Measurements from ENCODE around the gene UGGT2.
"Not testable (repeated sequence)": the region's sequence is repeated elsewhere in the genome, so short reads cannot be mapped to it uniquely, and the experiment has no call there.

The UGGT2 gene

DNA sequence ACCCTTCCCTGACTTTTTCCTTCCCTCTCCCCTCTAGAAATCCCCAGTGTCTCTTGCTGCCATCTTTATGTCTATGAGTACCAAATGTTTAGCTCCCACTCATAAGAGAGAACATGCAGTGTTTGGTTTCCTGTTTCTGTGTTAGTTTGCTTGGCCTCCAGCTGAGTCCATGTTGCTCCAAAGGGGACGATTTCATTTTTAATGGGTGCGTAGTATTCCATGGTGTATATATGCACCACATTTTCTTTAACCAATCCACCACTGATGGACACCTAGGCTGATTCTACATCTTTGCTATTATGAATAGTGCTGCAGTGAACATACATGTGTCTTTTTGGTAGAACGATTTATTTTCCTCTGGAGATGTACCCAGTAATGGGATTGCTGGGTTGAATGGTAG lies 123.8 kb downstream of the UGGT2 start:
- H3K27me3 ChIP-seq (ENCODE audit: control insufficient read depth, insufficient read depth, low read length): no peaks in the 10 kb centered on the region
- peaks cover 2% of the 10 kb centered on the region; the same call in 1 of the 2 replicates for H3K36me3 ChIP-seq (ENCODE audit: control insufficient read depth, insufficient read depth, low read length)
- no peak overlapping the region for H3K27ac ChIP-seq (ENCODE audit: low read length)
- no peak overlapping the region for H3K4me3 ChIP-seq (ENCODE audit: low read length)
- no peak for DNase-seq (ENCODE audit: low read depth, low spot score)
- WGBS (ENCODE audit: insufficient coverage, insufficient read length): no CpG with 5 or more reads among the region's 3 CpGs
- no peaks in the 10 kb centered on the region; the same call in 1 of the 2 replicates for H3K9me3 ChIP-seq (ENCODE audit: control insufficient read depth, insufficient read depth, low read length)
- H3K4me1 ChIP-seq (ENCODE audit: control insufficient read depth, insufficient read depth, low read length): no peaks in the 10 kb centered on the region

GRCh38 chr13:95928367-95928906 lies 124.8 kb downstream of the UGGT2 start:
- no CpG with 5 or more reads among the region's 36 CpGs for WGBS (ENCODE audit: insufficient coverage, insufficient read length)
- not testable (repeated sequence) for H3K27ac ChIP-seq (ENCODE audit: low read length); H3K36me3 ChIP-seq (ENCODE audit: control insufficient read depth, insufficient read depth, low read length); H3K4me3 ChIP-seq (ENCODE audit: low read length); H3K4me1 ChIP-seq (ENCODE audit: control insufficient read depth, insufficient read depth, low read length); DNase-seq (ENCODE audit: low read depth, low spot score); H3K9me3 ChIP-seq (ENCODE audit: control insufficient read depth, insufficient read depth, low read length); H3K27me3 ChIP-seq (ENCODE audit: control insufficient read depth, insufficient read depth, low read length)

GRCh38 chr13:95926231-95926630 lies 127.0 kb downstream of the UGGT2 start:
- DNase-seq (ENCODE audit: low read depth, low spot score): no peak
- Histone ChIP-seq H3K36me3 (ENCODE audit: control insufficient read depth, insufficient read depth, low read length) (peaks cover 2% of the 10 kb centered on the region; the same call in 1 of the 2 replicates), H3K27me3 (ENCODE audit: control insufficient read depth, insufficient read depth, low read length) (no peaks in the 10 kb centered on the region), H3K4me1 (ENCODE audit: control insufficient read depth, insufficient read depth, low read length) (no peaks in the 10 kb centered on the region), H3K27ac (ENCODE audit: low read length) (no peak overlapping the region), H3K9me3 (ENCODE audit: control insufficient read depth, insufficient read depth, low read length) (no peaks in the 10 kb centered on the region; the same call in 1 of the 2 replicates), H3K4me3 (ENCODE audit: low read length) (no peak overlapping the region)
- WGBS (ENCODE audit: insufficient coverage, insufficient read length): 100% methylated on average over 2 of the region's 3 CpGs

GRCh38 chr13:95924389-95924994 lies 128.7 kb downstream of the UGGT2 start:
- Histone ChIP-seq H3K9me3 (ENCODE audit: control insufficient read depth, insufficient read depth, low read length) (no peaks in the 10 kb centered on the region; the same call in 1 of the 2 replicates), H3K27me3 (ENCODE audit: control insufficient read depth, insufficient read depth, low read length) (no peaks in the 10 kb centered on the region), H3K4me3 (ENCODE audit: low read length) (no peak overlapping the region), H3K4me1 (ENCODE audit: control insufficient read depth, insufficient read depth, low read length) (no peaks in the 10 kb centered on the region), H3K36me3 (ENCODE audit: control insufficient read depth, insufficient read depth, low read length) (no peaks in the 10 kb centered on the region), H3K27ac (ENCODE audit: low read length) (no peak overlapping the region)
- no CpG with 5 or more reads among the region's 5 CpGs for WGBS (ENCODE audit: insufficient coverage, insufficient read length)
- no peak for DNase-seq (ENCODE audit: low read depth, low spot score)

- Histone ChIP-seq H3K36me3 (ENCODE audit: control insufficient read depth, insufficient read depth, low read length) (no peaks in the 10 kb centered on the region), H3K9me3 (ENCODE audit: control insufficient read depth, insufficient read depth, low read length) (no peaks in the 10 kb centered on the region), H3K4me1 (ENCODE audit: control insufficient read depth, insufficient read depth, low read length) (no peaks in the 10 kb centered on the region), H3K27ac (ENCODE audit: low read length) (no peak overlapping the region), H3K4me3 (ENCODE audit: low read length) (no peak overlapping the region), H3K27me3 (ENCODE audit: control insufficient read depth, insufficient read depth, low read length) (no peaks in the 10 kb centered on the region)
- no CpG with 5 or more reads among the region's 2 CpGs for WGBS (ENCODE audit: insufficient coverage, insufficient read length)
- no peak for DNase-seq (ENCODE audit: low read depth, low spot score)
Observed at GRCh38 chr13:95921485-95921884, 131.7 kb downstream of the UGGT2 start.

DNA sequence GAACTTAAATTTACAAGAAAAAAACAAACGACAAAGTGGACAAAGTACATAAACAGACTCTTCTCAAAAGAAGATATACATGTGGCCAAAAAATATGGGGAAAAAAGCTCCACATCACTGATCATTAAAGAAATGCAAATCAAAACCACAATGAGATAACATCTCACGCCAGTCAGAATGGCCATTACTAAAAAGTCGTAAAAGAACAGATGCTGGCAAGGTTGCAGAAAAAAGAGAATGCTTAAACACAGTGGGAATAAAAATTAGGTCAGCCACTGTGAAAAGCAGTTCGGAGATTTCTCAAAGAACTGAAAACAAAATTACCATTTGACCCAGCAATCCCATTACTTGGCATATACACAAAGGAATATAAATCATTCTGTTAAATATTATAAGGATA lies 132.7 kb downstream of the UGGT2 start:
- no peak overlapping the region for H3K27ac ChIP-seq (ENCODE audit: low read length)
- DNase-seq (ENCODE audit: low read depth, low spot score): no peak
- no peaks in the 10 kb centered on the region for H3K4me1 ChIP-seq (ENCODE audit: control insufficient read depth, insufficient read depth, low read length)
- H3K27me3 ChIP-seq (ENCODE audit: control insufficient read depth, insufficient read depth, low read length): no peaks in the 10 kb centered on the region
- WGBS (ENCODE audit: insufficient coverage, insufficient read length): no CpG with 5 or more reads among the region's 4 CpGs
- H3K36me3 ChIP-seq (ENCODE audit: control insufficient read depth, insufficient read depth, low read length): no peaks in the 10 kb centered on the region
- H3K4me3 ChIP-seq (ENCODE audit: low read length): no peak overlapping the region
- H3K9me3 ChIP-seq (ENCODE audit: control insufficient read depth, insufficient read depth, low read length): no peaks in the 10 kb centered on the region

DNA sequence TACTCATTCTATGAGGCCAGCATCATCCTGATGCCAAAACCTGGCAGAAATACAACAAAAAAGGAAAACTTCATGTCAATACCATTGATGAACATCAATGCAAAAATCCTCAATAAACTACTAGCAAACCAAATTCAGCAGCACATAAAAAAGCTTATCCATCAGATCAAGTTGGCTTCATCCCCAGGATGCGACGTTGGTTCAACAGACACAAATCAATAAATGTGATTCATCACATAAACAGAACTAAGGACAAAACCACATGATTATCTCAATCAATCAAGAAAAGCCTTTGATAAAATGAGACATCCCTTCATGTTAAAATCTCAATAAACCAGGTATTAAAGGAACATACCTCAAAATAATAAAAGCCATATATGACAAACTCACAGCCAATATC lies 134.3 kb downstream of the UGGT2 start:
- no peaks in the 10 kb centered on the region for H3K9me3 ChIP-seq (ENCODE audit: control insufficient read depth, insufficient read depth, low read length)
- H3K4me3 ChIP-seq (ENCODE audit: low read length): no peak overlapping the region
- H3K27me3 ChIP-seq (ENCODE audit: control insufficient read depth, insufficient read depth, low read length): no peaks in the 10 kb centered on the region
- no peaks in the 10 kb centered on the region for H3K4me1 ChIP-seq (ENCODE audit: control insufficient read depth, insufficient read depth, low read length)
- no CpG with 5 or more reads among the region's 2 CpGs for WGBS (ENCODE audit: insufficient coverage, insufficient read length)
- H3K27ac ChIP-seq (ENCODE audit: low read length): no peak overlapping the region
- no peaks in the 10 kb centered on the region for H3K36me3 ChIP-seq (ENCODE audit: control insufficient read depth, insufficient read depth, low read length)
- no peak for DNase-seq (ENCODE audit: low read depth, low spot score)

DNA sequence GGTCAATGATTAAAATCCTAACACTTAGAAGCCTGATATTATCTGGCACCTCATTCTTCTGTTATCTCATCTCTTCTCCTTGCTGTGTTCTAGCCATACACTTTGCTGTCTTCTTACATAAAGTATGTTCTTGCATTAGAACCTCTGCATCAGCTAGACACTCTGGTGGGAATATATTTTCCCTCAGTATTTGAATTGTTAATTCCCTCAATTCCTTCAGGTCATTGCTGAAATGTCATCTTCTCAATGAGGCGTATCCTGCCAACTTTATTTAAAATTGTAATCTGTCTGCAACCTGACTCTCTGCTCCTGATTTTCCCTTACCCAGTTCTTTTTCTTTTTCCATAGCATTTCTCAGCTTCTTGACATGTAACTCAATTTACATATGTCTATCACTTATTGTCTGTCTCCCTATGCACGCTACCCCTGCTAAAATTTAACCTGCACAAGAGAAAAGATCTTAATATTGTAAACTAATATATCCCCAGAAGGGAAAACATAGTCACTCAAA lies 138.2 kb downstream of the UGGT2 start:
- no peak for DNase-seq (ENCODE audit: low read depth, low spot score)
- WGBS (ENCODE audit: insufficient coverage, insufficient read length): no CpG with 5 or more reads among the region's 2 CpGs
- no peak overlapping the region for H3K27ac ChIP-seq (ENCODE audit: low read length)
- H3K9me3 ChIP-seq (ENCODE audit: control insufficient read depth, insufficient read depth, low read length): no peaks in the 10 kb centered on the region
- H3K4me1 ChIP-seq (ENCODE audit: control insufficient read depth, insufficient read depth, low read length): no peaks in the 10 kb centered on the region
- H3K27me3 ChIP-seq (ENCODE audit: control insufficient read depth, insufficient read depth, low read length): no peaks in the 10 kb centered on the region
- H3K4me3 ChIP-seq (ENCODE audit: low read length): no peak overlapping the region
- no peaks in the 10 kb centered on the region for H3K36me3 ChIP-seq (ENCODE audit: control insufficient read depth, insufficient read depth, low read length)

GRCh38 chr13:95906999-95907398 lies 146.2 kb downstream of the UGGT2 start:
- Histone ChIP-seq H3K9me3 (ENCODE audit: control insufficient read depth, insufficient read depth, low read length) (no peaks in the 10 kb centered on the region; the same call in 1 of the 2 replicates), H3K36me3 (ENCODE audit: control insufficient read depth, insufficient read depth, low read length) (peaks cover 5% of the 10 kb centered on the region), H3K27me3 (ENCODE audit: control insufficient read depth, insufficient read depth, low read length) (no peaks in the 10 kb centered on the region), H3K27ac (ENCODE audit: low read length) (no peak overlapping the region), H3K4me1 (ENCODE audit: control insufficient read depth, insufficient read depth, low read length) (no peaks in the 10 kb centered on the region), H3K4me3 (ENCODE audit: low read length) (no peak overlapping the region)
- no CpG with 5 or more reads among the region's 12 CpGs for WGBS (ENCODE audit: insufficient coverage, insufficient read length)
- DNase-seq (ENCODE audit: low read depth, low spot score): no peak

- Histone ChIP-seq H3K27ac (ENCODE audit: low read length) (no peak overlapping the region), H3K9me3 (ENCODE audit: control insufficient read depth, insufficient read depth, low read length) (no peaks in the 10 kb centered on the region; the same call in 1 of the 2 replicates), H3K36me3 (ENCODE audit: control insufficient read depth, insufficient read depth, low read length) (peaks cover 5% of the 10 kb centered on the region), H3K4me3 (ENCODE audit: low read length) (no peak overlapping the region), H3K4me1 (ENCODE audit: control insufficient read depth, insufficient read depth, low read length) (no peaks in the 10 kb centered on the region), H3K27me3 (ENCODE audit: control insufficient read depth, insufficient read depth, low read length) (no peaks in the 10 kb centered on the region)
- no CpG with 5 or more reads among the region's 1 CpG for whole genome bisulfite sequencing (ENCODE audit: insufficient coverage, insufficient read length)
- DNase-seq (ENCODE audit: low read depth, low spot score): no peak
Observed at GRCh38 chr13:95903569-95903968, 149.6 kb downstream of the UGGT2 start.

DNA sequence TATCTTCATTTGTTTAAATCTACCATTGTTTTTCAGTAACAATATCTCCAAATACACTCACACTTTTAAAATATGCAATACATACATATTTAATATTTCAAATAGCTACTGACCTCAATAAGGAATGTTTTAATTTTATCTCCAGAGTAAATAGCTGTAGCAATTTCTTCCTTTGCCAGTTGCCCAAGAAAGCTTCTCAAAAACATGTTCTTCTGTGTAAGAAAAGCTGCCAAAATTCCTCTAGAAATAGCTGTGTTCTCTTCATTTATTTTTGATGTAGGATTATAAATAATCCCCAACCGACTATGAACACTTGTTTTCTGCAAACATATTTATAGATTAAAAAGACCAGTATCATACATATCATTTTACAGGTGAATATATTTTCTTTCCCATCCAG lies 150.5 kb downstream of the UGGT2 start:
- WGBS (ENCODE audit: insufficient coverage, insufficient read length): no CpG with 5 or more reads among the region's 1 CpG
- DNase-seq (ENCODE audit: low read depth, low spot score): no peak
- no peak overlapping the region for H3K27ac ChIP-seq (ENCODE audit: low read length)
- H3K4me3 ChIP-seq (ENCODE audit: low read length): no peak overlapping the region
- no peaks in the 10 kb centered on the region for H3K27me3 ChIP-seq (ENCODE audit: control insufficient read depth, insufficient read depth, low read length)
- peaks cover 5% of the 10 kb centered on the region for H3K36me3 ChIP-seq (ENCODE audit: control insufficient read depth, insufficient read depth, low read length)
- H3K9me3 ChIP-seq (ENCODE audit: control insufficient read depth, insufficient read depth, low read length): no peaks in the 10 kb centered on the region; the same call in 1 of the 2 replicates
- H3K4me1 ChIP-seq (ENCODE audit: control insufficient read depth, insufficient read depth, low read length): no peaks in the 10 kb centered on the region
